Activated naive CD4-positive, alpha-beta T cell treated with anti-CD3 and anti-CD28 coated beads, Interleukin-2, amount 50 U/mL, for 72 hours (primary cell): ENCODE data around the gene ELMO3. TPM values are rescaled to one million over a fixed set of nuclear protein-coding genes. Genes with fewer than 3 reads are reported as not detected.

Source experiments
- ATAC-seq, 2 donors: fragments of 150-1000 bp; cut with Tn5 transposase; 2 replicates each; pipeline ENCODE4 v1.10.0; 2021; ENCODE audit warnings: mild to moderate bottlenecking in 2 of 2, moderate library complexity in 2 of 2
- DNase-seq, 2 donors: peaks; one replicate each; pipeline ENCODE4 v3.0.0; 2021 to 2022; ENCODE audit warnings: low spot score in 2 of 2
- H3K27ac Mint-ChIP-seq, 2 donors: one replicate each; pipeline ENCODE4 v1.8.0; 2022; ENCODE audit warnings: mild to moderate bottlenecking in 2 of 2, mixed read lengths in 2 of 2
- H3K36me3 Mint-ChIP-seq, 2 donors: one replicate each; pipeline ENCODE4 v1.8.0; 2022; ENCODE audit warnings: mixed read lengths in 2 of 2
- H3K9me3 Mint-ChIP-seq, 2 donors: one replicate each; pipeline ENCODE4 v1.8.0; 2022; ENCODE audit warnings: mixed read lengths in 2 of 2
- total RNA-seq, 2 donors: library from RNA; stranded (reverse); gene quantifications; one replicate each; pipeline ENCODE4 v1.2.3, GENCODE V29; 2022

Gene ELMO3
- total RNA-seq, 2 donors from 2014 or later = 4.0 to 7.0 TPM

DNA sequence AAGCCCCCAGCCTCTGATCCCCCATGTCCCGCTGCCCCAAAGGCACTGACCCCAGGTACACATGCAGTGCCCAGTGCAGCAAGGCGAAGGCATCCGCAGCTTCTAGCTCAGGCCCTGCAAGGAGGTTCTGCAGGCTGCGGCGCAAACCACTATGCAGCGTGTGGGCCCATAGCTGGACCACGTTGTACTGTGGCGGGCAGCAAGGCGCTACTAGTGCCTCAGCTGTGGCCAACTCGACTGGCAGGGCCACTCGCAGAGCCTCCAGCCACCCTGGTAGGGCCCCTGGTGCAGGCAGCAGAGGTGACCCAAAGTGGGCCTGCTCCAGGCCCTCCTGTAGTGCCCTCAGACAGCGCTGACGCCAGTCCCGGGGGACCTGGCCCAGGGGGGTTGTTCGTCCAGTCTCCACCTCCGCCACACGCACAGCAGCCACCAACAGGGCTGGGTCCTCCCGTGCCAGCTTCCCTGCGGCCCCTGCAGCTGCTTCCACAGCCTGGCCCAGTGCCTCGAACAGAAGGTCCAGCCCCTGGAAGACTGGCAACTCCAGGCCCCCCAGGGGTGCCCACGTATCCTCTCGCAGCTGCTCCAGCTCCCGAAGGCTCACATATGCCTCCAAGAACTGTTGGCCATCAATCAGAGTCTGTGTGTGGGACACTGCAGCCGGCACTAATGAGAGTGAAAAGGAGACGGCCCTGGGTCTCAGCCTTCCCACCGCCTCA is 11.6 kb upstream of the ELMO3 start:
- ATAC-seq (no peak), DNase-seq (no peak)
- Mint-ChIP-seq H3K9me3 (no peaks in the 10 kb centered on the region), H3K27ac (no peak overlapping the region), H3K36me3 (peaks cover under 1 to 9% of the 10 kb centered on the region in 2 donors)

- Mint-ChIP-seq H3K36me3 (peaks cover 6 to 18% of the 10 kb centered on the region in 2 donors), H3K27ac (no peak overlapping the region), H3K9me3 (no peaks in the 10 kb centered on the region)
- DNase-seq (no peak), ATAC-seq (no peak)
Measured at GRCh38 chr16:67188323-67188722, 10.6 kb upstream of the ELMO3 start.

- no peaks in the 10 kb centered on the region for H3K9me3 Mint-ChIP-seq
- H3K36me3 Mint-ChIP-seq = peaks cover 7 to 22% of the 10 kb centered on the region in 2 donors
- H3K27ac Mint-ChIP-seq = no peak overlapping the region
- DNase-seq = no peak
- no peak for ATAC-seq
Measured at GRCh38 chr16:67188798-67189197, 10.1 kb upstream of the ELMO3 start.

- DNase-seq (no peak), ATAC-seq (no peak)
- Mint-ChIP-seq H3K27ac (peak within 1 kb of the TSS in 1 of 2 donors; percentile 92), H3K36me3 (peaks cover 13 to 27% of the 10 kb centered on the region in 2 donors), H3K9me3 (no peaks in the 10 kb centered on the region)
Measured at GRCh38 chr16:67190041-67190440, 8.9 kb upstream of the ELMO3 start, which contains the start of gene EXOC3L1. Gene EXOC3L1 (minus strand): TSS chr16:67190136. CDS start chr16:67189676, 460 bp downstream.

DNA sequence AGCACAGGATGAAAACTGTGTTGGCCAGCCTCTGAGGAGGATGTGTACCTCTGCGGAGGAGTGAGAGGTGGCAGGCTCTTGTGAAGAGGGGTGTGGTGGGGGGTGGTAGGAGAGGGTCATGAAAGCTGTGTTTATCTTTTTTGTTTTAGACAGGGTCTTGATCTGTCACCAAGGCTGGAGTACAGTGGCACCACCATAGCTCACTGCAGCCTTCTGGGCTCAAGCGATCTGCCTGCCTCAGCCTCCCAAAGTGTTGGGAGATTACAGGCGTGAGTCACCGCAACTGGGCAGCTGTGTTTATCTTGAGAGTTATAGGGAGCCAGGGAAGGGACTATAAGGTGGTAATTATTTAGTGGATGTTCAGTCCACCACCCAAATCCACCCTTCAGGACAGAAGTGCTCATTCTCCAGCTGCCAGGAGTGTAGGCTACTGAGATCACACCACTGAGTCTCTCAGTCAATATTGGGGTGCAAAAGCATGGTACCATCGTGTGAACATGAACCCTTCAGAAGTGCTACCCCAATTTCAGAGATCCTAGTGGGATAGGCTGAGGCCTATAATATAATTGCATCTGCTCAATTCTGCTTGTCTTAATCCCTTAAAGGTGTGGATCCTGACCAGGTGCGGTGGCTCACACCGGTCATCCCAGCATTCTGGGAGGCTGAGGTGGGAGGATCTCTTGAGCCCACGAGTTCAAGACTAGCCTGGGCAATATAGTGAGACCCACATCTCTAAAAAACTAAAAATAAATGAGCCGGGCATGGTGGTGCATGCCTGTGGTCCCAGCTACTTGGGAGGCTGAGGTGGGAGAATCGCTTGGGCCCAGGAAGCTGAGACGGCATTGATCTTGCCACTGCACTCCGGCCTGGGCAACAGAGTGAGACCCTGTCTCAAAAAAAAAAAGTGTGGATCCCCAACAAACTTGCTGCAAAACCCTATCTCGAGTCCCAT is 8.2 kb upstream of the ELMO3 start:
- Mint-ChIP-seq H3K9me3 (no peaks in the 10 kb centered on the region), H3K36me3 (peaks cover 13 to 30% of the 10 kb centered on the region in 2 donors), H3K27ac (peak overlapping the region in 1 of 2 donors; percentile 92)
- ATAC-seq = no peak
- no peak for DNase-seq

- H3K9me3 Mint-ChIP-seq = no peaks in the 10 kb centered on the region
- peak overlapping the region; percentile 85 to 92 for H3K27ac Mint-ChIP-seq
- peaks cover 20 to 38% of the 10 kb centered on the region in 2 donors for H3K36me3 Mint-ChIP-seq
- DNase-seq (no peak), ATAC-seq (peak; percentile 15 to 18)
Measured at GRCh38 chr16:67191411-67191994, 7.4 kb upstream of the ELMO3 start.

- ATAC-seq (peak; percentile 99), DNase-seq (peak; percentile 90 to 91)
- peak within 1 kb of the TSS; percentile 92 to 96 for H3K27ac Mint-ChIP-seq
- peaks cover 25 to 44% of the 10 kb centered on the region in 2 donors for H3K36me3 Mint-ChIP-seq
- no peaks in the 10 kb centered on the region for H3K9me3 Mint-ChIP-seq
Measured at GRCh38 chr16:67191995-67192681, 6.8 kb upstream of the ELMO3 start, which contains the start of gene E2F4. Gene E2F4 (plus strand): TSS chr16:67192155. CDS start chr16:67192228, 73 bp downstream.

DNA sequence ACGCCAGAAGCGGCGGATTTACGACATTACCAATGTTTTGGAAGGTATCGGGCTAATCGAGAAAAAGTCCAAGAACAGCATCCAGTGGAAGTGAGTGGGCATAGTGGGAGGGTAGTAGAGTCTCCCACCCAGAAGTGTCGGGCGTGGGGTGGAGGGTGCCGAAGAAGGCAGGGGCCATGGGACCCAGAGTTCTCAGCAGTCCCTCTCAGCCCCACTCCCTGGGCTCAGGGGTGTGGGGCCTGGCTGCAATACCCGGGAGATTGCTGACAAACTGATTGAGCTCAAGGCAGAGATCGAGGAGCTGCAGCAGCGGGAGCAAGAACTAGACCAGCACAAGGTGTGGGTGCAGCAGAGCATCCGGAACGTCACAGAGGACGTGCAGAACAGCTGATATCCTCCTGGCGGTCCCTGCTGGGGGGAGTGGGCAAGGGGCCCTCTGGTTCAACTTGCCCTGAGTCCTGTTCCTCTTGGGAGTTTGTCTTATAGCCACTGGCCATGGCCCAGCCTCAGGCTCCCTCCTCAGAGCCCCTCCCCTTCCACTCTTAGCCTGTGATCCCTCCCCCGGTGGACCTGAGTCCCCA is 6.1 kb upstream of the ELMO3 start:
- no peak for ATAC-seq
- no peaks in the 10 kb centered on the region for H3K9me3 Mint-ChIP-seq
- no peak for DNase-seq
- H3K27ac Mint-ChIP-seq = peak overlapping the region; percentile 92 to 96
- H3K36me3 Mint-ChIP-seq = peaks cover 25 to 44% of the 10 kb centered on the region in 2 donors

- H3K36me3 Mint-ChIP-seq = peaks cover 25 to 44% of the 10 kb centered on the region in 2 donors
- DNase-seq (no peak), ATAC-seq (no peak)
- H3K27ac Mint-ChIP-seq = peak overlapping the region; percentile 92 to 96
- H3K9me3 Mint-ChIP-seq = no peaks in the 10 kb centered on the region
Measured at GRCh38 chr16:67193536-67193935, 5.4 kb upstream of the ELMO3 start.

- H3K27ac Mint-ChIP-seq = peak overlapping the region; percentile 90 to 92
Measured at GRCh38 chr16:67194260-67194659, 4.7 kb upstream of the ELMO3 start.

GRCh38 chr16:67195676-67196075 is 3.3 kb upstream of the ELMO3 start:
- no peak for DNase-seq
- peak overlapping the region; percentile 4 to 67 for H3K27ac Mint-ChIP-seq
- H3K9me3 Mint-ChIP-seq = no peaks in the 10 kb centered on the region
- peaks cover 25 to 44% of the 10 kb centered on the region in 2 donors for H3K36me3 Mint-ChIP-seq
- ATAC-seq = no peak

More at GRCh38 chr16:67194260-67194659, 4.7 kb upstream of the ELMO3 start:
- H3K36me3 Mint-ChIP-seq = peaks cover 25 to 44% of the 10 kb centered on the region in 2 donors
- ATAC-seq (no peak), DNase-seq (no peak)
- H3K9me3 Mint-ChIP-seq = no peaks in the 10 kb centered on the region

DNA sequence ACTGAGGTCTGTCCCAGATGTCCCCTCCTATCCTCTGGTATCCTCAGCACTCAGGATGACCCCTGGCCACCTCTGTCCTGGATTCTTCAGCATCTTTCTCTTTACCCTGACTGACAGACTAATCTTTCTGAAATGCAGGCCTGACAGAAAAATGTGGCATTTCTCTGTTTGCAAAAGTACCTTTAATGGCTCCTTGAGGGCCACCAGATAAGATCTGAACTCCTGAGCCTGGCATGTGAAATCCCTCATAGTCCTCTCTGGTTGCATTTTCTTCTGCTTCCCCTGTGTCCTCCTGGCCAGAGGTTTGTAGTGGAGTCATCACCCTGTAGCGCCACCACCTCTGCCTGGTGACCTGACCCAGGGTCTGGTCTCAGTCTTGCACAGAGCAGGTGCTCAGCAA is 2.0 kb upstream of the ELMO3 start:
- H3K9me3 Mint-ChIP-seq = no peaks in the 10 kb centered on the region
- DNase-seq (no peak), ATAC-seq (no peak)
- peaks cover 25 to 35% of the 10 kb centered on the region in 2 donors for H3K36me3 Mint-ChIP-seq
- H3K27ac Mint-ChIP-seq = peak overlapping the region in 1 of 2 donors; percentile 86

- H3K36me3 Mint-ChIP-seq = peaks cover 21 to 31% of the 10 kb centered on the region in 2 donors
- ATAC-seq (peak in 1 of 2 donors; percentile 5), DNase-seq (no peak)
Measured at GRCh38 chr16:67197704-67198103, 1.2 kb upstream of the ELMO3 start.

GRCh38 chr16:67198238-67198734 is 645 bp upstream of the ELMO3 start:
- Mint-ChIP-seq H3K27ac (peak overlapping the region in 1 of 2 donors; percentile 82), H3K9me3 (no peaks in the 10 kb centered on the region), H3K36me3 (peaks cover 19 to 26% of the 10 kb centered on the region in 2 donors)
- DNase-seq (no peak), ATAC-seq (peak; percentile 35 to 64)

More at GRCh38 chr16:67197704-67198103, 1.2 kb upstream of the ELMO3 start:
- Mint-ChIP-seq H3K9me3 (no peaks in the 10 kb centered on the region), H3K27ac (peak overlapping the region in 1 of 2 donors; percentile 82)

- Mint-ChIP-seq H3K36me3 (peaks cover 12 to 16% of the 10 kb centered on the region in 2 donors), H3K27ac (no peak overlapping the region), H3K9me3 (no peaks in the 10 kb centered on the region)
- no peak for DNase-seq
- no peak for ATAC-seq
Measured at GRCh38 chr16:67199808-67200198, 872 bp downstream of the ELMO3 start.
